Stimulated activated CD4-positive, alpha-beta T cell treated with anti-CD3 and anti-CD28 coated beads, Interleukin-15, amount 100 ng/mL, for 48 hours (primary cell): Measurements from ENCODE around the gene OR5AS1.
"Not testable (repeated sequence)": the region's sequence is repeated elsewhere in the genome, so short reads cannot be mapped to it uniquely, and the experiment has no call there.

Source experiments
- DNase-seq, 2 donors: peaks; one replicate each; pipeline ENCODE4 v3.0.0-alpha.2; 2020; ENCODE audit warnings: low read depth in 2 of 2

Gene OR5AS1

DNA sequence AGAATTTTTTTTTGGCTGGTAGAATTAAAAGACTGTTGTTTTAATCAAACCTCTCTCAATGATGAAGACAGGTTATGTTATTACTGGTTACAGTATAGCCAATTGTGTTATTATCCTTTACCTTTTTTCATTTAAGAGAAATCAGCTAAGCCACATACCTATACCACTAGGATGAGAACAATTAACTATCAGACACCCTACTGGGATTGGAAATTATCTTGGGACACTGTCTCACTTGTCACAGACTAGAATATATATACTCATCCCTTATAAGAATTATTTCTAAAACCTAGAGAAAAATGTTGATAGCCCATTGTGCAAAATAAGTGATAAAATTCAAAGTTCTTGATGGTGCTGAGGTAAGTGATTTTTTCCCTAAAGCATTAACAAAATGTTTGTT is at the start of gene OR5AS1:
Gene OR5AS1, plus strand, starts transcription at position 301 of the 400 bp plus-strand sequence. CDS start 2,765 bp downstream, outside the sequence.
- DNase-seq, result no peak

DNA sequence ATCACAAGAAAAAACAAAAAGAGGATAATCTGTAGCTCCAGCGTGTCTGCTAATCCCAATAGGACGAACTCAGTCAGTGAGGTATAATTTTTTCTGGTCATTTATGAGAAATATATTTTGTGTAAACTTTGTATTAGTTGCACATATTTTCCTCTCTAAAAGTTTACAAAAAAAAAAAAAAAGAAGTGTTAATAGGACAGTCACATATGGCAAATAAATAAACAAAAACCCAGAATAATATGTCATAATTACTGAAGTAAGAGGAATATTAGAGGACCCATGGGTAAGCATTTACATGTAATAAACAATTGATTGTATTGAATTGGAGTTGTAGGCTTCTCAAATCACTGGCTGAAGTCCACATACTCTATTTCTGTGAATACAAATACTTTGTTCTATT is 32.9 kb upstream of the OR5AS1 start, which contains the start of gene OR5F1:
Gene OR5F1, minus strand, starts transcription at position 101 of the 400 bp plus-strand sequence. Its CDS starts 0 bp downstream, at position 101.
- no peak for DNase-seq

DNA sequence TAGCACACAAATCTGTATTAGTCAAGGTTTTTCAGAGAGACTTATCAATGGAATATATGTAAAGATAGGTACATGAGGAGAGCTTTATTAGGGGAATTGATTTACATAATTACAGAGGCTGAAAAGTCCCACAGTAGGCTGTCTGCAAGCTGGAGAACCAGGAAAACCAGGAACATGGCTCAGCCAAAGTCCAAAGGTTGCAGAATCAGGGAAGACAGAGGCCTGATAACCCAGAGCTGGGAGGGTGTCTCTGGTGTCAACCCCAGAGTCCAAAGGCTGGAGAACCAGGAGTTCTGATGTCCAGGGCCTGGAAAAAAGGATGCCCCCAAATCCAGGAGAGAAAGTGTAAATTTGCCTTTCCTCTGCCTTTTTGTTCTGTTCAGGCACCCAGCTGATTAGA is 16.7 kb upstream of the OR5AS1 start:
- DNase-seq, result no peak

DNA sequence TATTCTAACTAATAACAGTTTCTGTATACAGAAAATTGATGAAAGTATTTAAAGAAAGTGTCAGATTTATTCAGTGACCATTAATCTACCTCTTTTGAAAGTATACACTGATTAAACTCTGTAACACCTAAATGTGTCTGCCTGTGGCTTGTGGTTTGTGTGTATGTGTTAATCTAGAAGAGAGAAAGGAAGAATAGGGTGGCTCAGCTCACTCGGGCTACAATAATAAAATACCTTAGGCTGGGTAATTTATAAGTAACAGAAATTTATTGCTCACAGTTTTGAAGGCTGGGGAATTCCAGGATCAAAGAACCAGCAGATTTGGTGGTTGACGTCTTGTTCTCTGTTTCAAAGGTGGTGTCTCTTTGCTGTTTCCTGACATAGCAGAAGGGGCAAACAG is 13.6 kb upstream of the OR5AS1 start:
- DNase-seq, result no peak

DNA sequence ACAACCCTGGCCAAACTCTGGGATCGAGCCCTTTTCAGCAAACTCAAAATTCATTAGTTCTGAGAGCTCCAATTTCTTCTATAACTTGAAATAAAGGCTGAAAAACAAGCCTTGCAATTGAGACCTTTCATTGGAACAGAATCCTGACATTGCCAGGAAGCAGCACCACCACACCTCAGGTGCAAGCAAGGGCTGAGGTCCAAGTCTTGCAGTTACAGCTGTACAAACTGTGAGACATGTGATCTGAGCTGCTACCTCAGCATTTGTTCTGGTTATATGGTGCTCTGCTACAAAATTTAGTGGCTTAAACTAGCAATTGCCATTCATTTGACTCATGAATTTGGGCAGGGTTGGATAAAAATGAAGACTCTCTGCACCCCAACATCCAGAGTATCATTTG is 18.1 kb downstream of the OR5AS1 start:
- DNase-seq, result no peak

DNA sequence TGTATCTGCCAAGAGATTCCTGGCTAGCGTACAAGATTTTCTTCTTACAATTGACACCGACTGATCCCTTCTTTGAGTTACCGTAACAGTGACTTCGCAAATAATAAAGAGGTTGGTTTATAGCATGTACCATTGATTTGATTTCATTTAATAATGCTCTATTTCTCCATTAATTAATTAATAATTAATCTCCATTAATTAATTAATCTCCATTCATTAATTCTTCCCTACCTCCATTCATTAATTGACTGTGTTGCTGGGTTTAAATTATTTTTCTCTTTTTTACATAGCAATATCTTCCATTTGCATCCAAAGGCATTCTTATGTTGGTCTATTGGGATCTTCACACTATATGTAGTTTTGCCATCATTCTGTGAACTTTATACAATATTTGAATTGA is 21.0 kb downstream of the OR5AS1 start:
- DNase-seq, result no peak

DNA sequence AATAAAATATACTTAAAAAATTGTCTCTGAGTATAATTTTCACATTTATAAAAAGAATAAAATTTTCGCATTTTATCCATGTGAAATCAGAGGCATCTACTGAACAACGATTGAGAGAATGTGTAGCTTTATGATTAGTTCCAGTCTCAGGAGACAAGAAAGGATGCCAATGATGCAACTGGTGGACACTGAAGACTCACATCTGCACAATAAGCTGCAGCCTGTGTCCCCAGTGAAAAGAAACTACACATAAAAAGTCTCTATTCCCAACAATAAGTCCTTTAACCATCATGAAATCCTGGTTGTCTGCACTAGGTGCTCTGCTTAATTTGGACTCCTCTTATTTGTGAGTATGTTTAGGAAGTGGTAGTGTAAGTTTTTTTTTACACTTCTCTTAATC is 22.0 kb downstream of the OR5AS1 start:
- DNase-seq, result no peak

DNA sequence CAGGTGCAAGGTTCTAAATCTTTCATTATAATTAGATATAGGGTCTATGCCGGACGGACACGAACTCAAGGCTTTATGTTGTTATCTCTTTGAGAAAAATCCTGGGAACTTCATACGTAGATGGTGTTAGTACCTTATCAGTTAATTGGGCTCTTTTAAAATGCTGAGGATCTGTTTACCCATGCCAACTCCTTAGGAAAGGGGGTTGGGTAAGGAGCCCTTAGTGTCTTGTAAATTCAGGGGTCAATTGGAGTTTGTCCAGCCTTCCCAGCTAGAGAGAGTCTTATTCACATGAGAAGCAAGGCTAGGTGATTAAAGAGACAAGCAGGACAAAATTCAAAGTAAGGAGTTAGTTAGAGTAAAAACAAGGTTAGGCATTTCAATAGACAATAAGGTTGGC is 28.9 kb downstream of the OR5AS1 start:
- DNase-seq, result not testable (repeated sequence)

DNA sequence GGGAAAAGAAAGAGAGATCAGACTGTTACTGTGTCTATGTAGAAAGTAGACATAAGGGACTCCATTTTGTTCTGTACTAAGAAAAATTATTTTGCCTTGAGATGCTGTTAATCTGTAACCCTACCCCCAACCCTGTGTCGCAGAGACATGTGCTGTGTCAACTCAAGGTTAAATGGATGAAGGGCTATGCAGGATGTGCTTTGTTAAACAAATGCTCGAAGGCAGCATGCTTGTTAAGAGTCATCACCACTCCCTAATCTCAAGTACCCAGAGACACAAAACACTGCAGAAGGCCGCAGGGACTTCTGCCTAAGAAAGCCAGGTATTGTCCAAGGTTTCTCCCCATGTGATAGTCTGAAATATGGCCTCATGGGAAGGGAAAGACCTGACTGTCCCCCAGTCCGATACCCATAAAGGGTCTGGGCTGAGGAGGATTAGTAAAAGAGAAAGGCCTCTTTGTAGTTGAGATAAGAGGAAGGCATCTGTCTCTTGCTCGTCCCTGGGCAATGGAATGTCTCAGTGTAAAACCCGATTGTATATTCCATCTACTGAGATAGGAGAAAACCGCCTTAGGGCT is 30.3 kb downstream of the OR5AS1 start:
- DNase-seq, result not testable (repeated sequence)

DNA sequence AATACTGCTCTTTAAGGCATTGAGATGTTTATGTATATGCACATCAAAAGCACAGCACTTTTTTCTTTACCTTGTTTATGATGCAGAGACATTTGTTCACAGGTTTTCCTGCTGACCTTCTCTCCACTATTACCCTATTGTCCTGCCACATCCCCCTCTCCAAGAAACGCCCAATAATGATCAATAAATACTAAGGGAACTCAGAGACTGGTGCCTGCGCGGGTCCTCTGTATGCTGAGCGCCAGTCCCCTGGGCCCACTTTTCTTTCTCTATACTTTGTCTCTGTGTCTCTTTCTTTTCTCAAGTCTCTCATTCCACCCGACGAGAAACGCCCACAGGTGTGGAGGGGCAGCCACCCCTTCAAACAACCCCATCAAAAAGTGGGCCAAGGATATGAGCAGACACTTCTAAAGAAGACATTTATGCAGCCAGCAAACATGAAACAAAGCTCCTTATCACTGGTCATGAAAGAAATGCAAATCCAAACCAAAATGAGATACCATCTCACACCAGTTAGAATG is 30.9 kb downstream of the OR5AS1 start:
- DNase-seq, result not testable (repeated sequence)

DNA sequence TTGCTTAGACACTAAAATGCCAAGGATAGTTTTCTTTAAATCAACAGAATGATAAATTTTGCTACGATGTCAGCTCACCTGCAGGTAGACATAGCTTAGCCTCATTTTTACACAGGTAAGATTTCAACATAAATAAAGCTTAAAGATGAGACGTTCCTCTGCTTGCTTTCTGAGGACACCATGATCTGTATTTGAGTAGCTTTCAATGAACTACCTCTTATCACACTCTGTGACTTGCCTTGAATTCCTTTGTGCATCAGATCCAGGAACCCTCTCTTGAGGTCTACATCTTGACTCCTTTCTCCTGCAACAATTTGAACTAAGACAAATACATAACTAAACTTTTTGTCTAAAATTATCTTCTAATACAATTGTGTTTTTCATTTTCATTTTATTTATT is 39.5 kb downstream of the OR5AS1 start:
- DNase-seq, result no peak
